Fibroblast of lung (primary cell): ENCODE results near the gene GPR62. TPM values are rescaled to one million over a fixed set of nuclear protein-coding genes. Genes with fewer than 3 reads are reported as not detected.

Experiments
- DNase-seq, 2 donors: peaks; one replicate each; pipeline versions ENCODE4 v3.0.0 to v3.0.0-alpha.2; 2010; ENCODE audit warnings: low read depth in 2 of 2
- H2AFZ ChIP-seq: 2 replicates; pipeline ENCODE4 v1.5.1; 2012; ENCODE audit warnings: low read length, control low read depth, inconsistent platforms
- H3K27ac ChIP-seq: 2 replicates; pipeline ENCODE4 v1.5.1; 2011; ENCODE audit warnings: low read length, control low read depth; ENCODE audit not compliant: insufficient read depth
- H3K27me3 ChIP-seq: 2 replicates; pipeline ENCODE4 v1.5.1; 2011; ENCODE audit warnings: mild to moderate bottlenecking, low read length; ENCODE audit not compliant: control insufficient read depth, insufficient read depth
- H3K36me3 ChIP-seq: 2 replicates; pipeline ENCODE4 v1.5.1; 2011; ENCODE audit warnings: low read length; ENCODE audit not compliant: control insufficient read depth, insufficient read depth
- H3K4me1 ChIP-seq: 2 replicates; pipeline ENCODE4 v1.5.1; 2011; ENCODE audit warnings: low read length; ENCODE audit not compliant: control insufficient read depth, insufficient read depth; ENCODE audit errors: extremely low read depth
- H3K4me2 ChIP-seq: 2 replicates; pipeline ENCODE4 v1.5.1; 2011; ENCODE audit warnings: low read length, control low read depth; ENCODE audit not compliant: insufficient read depth; ENCODE audit errors: extremely low read depth
- H3K4me3 ChIP-seq, 4 experiments: fragments of 200-600 bp in 1 of 4; sonication (generic) in 1 of 4; replicated peaks in 1 of 4; 2 replicates each; pipeline ENCODE4 v1.5.1; 2011 to 2016; ENCODE audit warnings: low read length in 4 of 4, low read depth in 3 of 4, mild to moderate bottlenecking in 3 of 4, control low read depth in 2 of 4, inconsistent platforms in 1 of 4, mixed read lengths in 1 of 4; ENCODE audit not compliant: insufficient read depth in 1 of 4; ENCODE audit errors: control extremely low read depth in 1 of 4
- H3K79me2 ChIP-seq: 2 replicates; pipeline ENCODE4 v1.5.1; 2012; ENCODE audit warnings: mild to moderate bottlenecking, low read length, inconsistent platforms; ENCODE audit not compliant: control insufficient read depth, insufficient read depth
- H3K9ac ChIP-seq: 2 replicates; pipeline ENCODE4 v1.5.1; 2011; ENCODE audit warnings: mild to moderate bottlenecking, low read length, control low read depth; ENCODE audit not compliant: insufficient read depth
- H3K9me3 ChIP-seq: 2 replicates; pipeline ENCODE4 v1.5.1; 2012; ENCODE audit warnings: low read depth, low read length; ENCODE audit not compliant: control insufficient read depth, insufficient read depth
- H4K20me1 ChIP-seq: 2 replicates; pipeline ENCODE4 v1.5.1; 2011; ENCODE audit warnings: low read length; ENCODE audit not compliant: control insufficient read depth, insufficient read depth; ENCODE audit errors: extremely low read depth
- CTCF ChIP-seq, 2 donors: IDR thresholded peaks in 1 of 2; conservative IDR thresholded peaks in 1 of 2; 1 replicate in 1 of 2; 2 replicates in 1 of 2; pipeline ENCODE4 v1.5.1; 2011 to 2012; ENCODE audit warnings: low read length in 2 of 2, control low read depth in 1 of 2, inconsistent platforms in 1 of 2, low read depth in 1 of 2, mild to moderate bottlenecking in 1 of 2
- EZH2 ChIP-seq: IDR thresholded peaks from 2 replicates; pipeline ENCODE4 v1.5.1; 2012; ENCODE audit warnings: low read length, control low read depth, mild to moderate bottlenecking; ENCODE audit errors: missing control alignments
- polyA plus RNA-seq, 2 donors: library from polyadenylated mRNA; depleted of rRNA in 1 of 2; stranded (reverse) in 1 of 2; unstranded in 1 of 2; fragments of >200 nt; gene quantifications; 2 replicates each; pipeline ENCODE4 v1.2.1, GENCODE V29; 2011 to 2012; ENCODE audit warnings: missing spikeins in 1 of 2
- total RNA-seq: library from RNA; depleted of rRNA; stranded (reverse); fragments of >200 nt; gene quantifications from 2 replicates; pipeline ENCODE4 v1.2.1, GENCODE V29; 2014

Gene GPR62
- total and polyA plus RNA-seq, 2 donors (not counting 1 experiment from before 2014, with no cell fraction given), result under 0.01 TPM; not detected in 1

DNA sequence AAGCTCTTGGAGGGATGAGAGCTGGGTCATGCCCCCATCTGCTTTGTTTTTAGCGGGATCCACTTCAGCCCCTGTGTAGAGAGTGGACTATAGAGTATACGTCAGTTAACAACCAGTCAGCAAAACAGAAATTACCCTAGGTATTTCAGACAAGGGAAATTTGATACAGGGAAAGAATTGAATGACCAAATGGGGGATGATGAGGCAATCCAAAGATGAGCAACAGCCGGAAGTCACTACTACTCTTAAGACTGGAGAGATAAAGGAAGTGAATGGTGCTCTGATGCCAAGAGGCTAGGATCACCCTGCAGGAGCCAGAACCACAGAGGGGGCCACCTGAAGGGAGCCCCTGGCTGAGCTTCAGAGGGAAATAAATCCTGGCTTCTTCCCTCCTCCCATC, 1.7 kb upstream of the GPR62 start:
- H3K4me2 ChIP-seq, result no peak overlapping the region
- peaks cover 3% of the 10 kb centered on the region for H3K36me3 ChIP-seq
- DNase-seq, result peak; percentile 63 to 68
- no peaks in the 10 kb centered on the region for H3K79me2 ChIP-seq
- H4K20me1 ChIP-seq, result no peaks in the 10 kb centered on the region
- no peak overlapping the region for H3K4me3 ChIP-seq
- H3K27me3 ChIP-seq, result peaks cover 5% of the 10 kb centered on the region
- H2AFZ ChIP-seq, result no peak overlapping the region
- no peaks in the 10 kb centered on the region for H3K9me3 ChIP-seq
- H3K27ac ChIP-seq, result no peak overlapping the region
- TF ChIP-seq CTCF (conservative IDR thresholded peaks at IDR 0.05 in 1 of 2, IDR thresholded peaks at IDR 0.05 in 1 of 2; ENCODE audit: low read depth in 1 of 2, low read length in 2 of 2), result no peak
- TF ChIP-seq EZH2, result no peak
- H3K4me1 ChIP-seq, result no peaks in the 10 kb centered on the region
- H3K9ac ChIP-seq, result no peak overlapping the region

- no peak overlapping the region for H3K4me3 ChIP-seq
- H3K27me3 ChIP-seq, result peaks cover 5% of the 10 kb centered on the region
- H3K36me3 ChIP-seq, result peaks cover 5% of the 10 kb centered on the region
- H4K20me1 ChIP-seq, result no peaks in the 10 kb centered on the region
- H3K9me3 ChIP-seq, result no peaks in the 10 kb centered on the region
- H2AFZ ChIP-seq, result no peak overlapping the region
- H3K27ac ChIP-seq, result no peak overlapping the region
- no peaks in the 10 kb centered on the region for H3K4me1 ChIP-seq
- no peaks in the 10 kb centered on the region for H3K79me2 ChIP-seq
- H3K4me2 ChIP-seq, result no peak overlapping the region
- DNase-seq, result no peak
- TF ChIP-seq EZH2 (no peak), CTCF (conservative IDR thresholded peaks at IDR 0.05 in 1 of 2, IDR thresholded peaks at IDR 0.05 in 1 of 2; ENCODE audit: low read depth in 1 of 2, low read length in 2 of 2) (no peak)
- H3K9ac ChIP-seq, result no peak overlapping the region
These were observed 1.1 kb upstream of the GPR62 start for GRCh38 chr3:51954105-51954504.

GRCh38 chr3:51954713-51955112, 468 bp upstream of the GPR62 start:
- no peak overlapping the region for H3K27ac ChIP-seq
- no peak for DNase-seq
- no peak overlapping the region for H3K4me3 ChIP-seq
- H3K27me3 ChIP-seq, result peaks cover 5% of the 10 kb centered on the region
- H3K9me3 ChIP-seq, result no peaks in the 10 kb centered on the region
- no peak overlapping the region for H3K4me2 ChIP-seq
- H3K79me2 ChIP-seq, result no peaks in the 10 kb centered on the region
- no peak overlapping the region for H2AFZ ChIP-seq
- TF ChIP-seq CTCF (conservative IDR thresholded peaks at IDR 0.05 in 1 of 2, IDR thresholded peaks at IDR 0.05 in 1 of 2; ENCODE audit: low read depth in 1 of 2, low read length in 2 of 2) (no peak), EZH2 (no peak)
- H4K20me1 ChIP-seq, result no peaks in the 10 kb centered on the region
- peaks cover 6% of the 10 kb centered on the region for H3K36me3 ChIP-seq
- H3K4me1 ChIP-seq, result no peaks in the 10 kb centered on the region
- H3K9ac ChIP-seq, result no peak overlapping the region
